ES-I3 (cell line): ENCODE data around the gene DMXL1.
"Not testable (repeated sequence)": the region's sequence is repeated elsewhere in the genome, so short reads cannot be mapped to it uniquely, and the experiment has no call there.

Source experiments
- H3K36me3 ChIP-seq: 2 replicates; pipeline ENCODE4 v1.6.1; 2013; ENCODE audit warnings: mild to moderate bottlenecking, low read length, control low read depth, moderate library complexity; ENCODE audit not compliant: insufficient read depth
- H3K4me1 ChIP-seq: 2 replicates; pipeline ENCODE4 v1.6.1; 2013; ENCODE audit warnings: mild to moderate bottlenecking, control low read depth, low read length; ENCODE audit not compliant: insufficient read depth
- H3K9ac ChIP-seq: 2 replicates; pipeline ENCODE4 v1.6.1; 2013; ENCODE audit warnings: low read depth, mild to moderate bottlenecking, low read length, moderate library complexity
- H3K9me3 ChIP-seq: 2 replicates; pipeline ENCODE4 v1.6.1; 2013; ENCODE audit warnings: mild to moderate bottlenecking, low read length, moderate library complexity; ENCODE audit not compliant: control insufficient read depth, insufficient read depth

Gene DMXL1

GRCh38 chr5:119177226-119177625 lies 106.3 kb downstream of the DMXL1 start:
- Histone ChIP-seq H3K36me3 (no peaks in the 10 kb centered on the region), H3K9me3 (no peaks in the 10 kb centered on the region), H3K4me1 (peaks cover 8% of the 10 kb centered on the region), H3K9ac (no peak overlapping the region)

- Histone ChIP-seq H3K9me3 (no peaks in the 10 kb centered on the region), H3K9ac (no peak overlapping the region), H3K4me1 (peaks cover 8% of the 10 kb centered on the region), H3K36me3 (no peaks in the 10 kb centered on the region; the same call in 1 of the 2 replicates)
These were observed 107.5 kb downstream of the DMXL1 start for GRCh38 chr5:119178435-119178834.

- no peaks in the 10 kb centered on the region for H3K9me3 ChIP-seq
- H3K9ac ChIP-seq, result no peak overlapping the region
- peaks cover 8% of the 10 kb centered on the region for H3K4me1 ChIP-seq
- no peaks in the 10 kb centered on the region; the same call in 1 of the 2 replicates for H3K36me3 ChIP-seq
These were observed 109.2 kb downstream of the DMXL1 start for GRCh38 chr5:119179857-119180641.

GRCh38 chr5:119185512-119185911 lies 114.6 kb downstream of the DMXL1 start:
- H3K4me1 ChIP-seq, H3K9ac ChIP-seq, H3K9me3 ChIP-seq, H3K36me3 ChIP-seq: not testable (repeated sequence)

GRCh38 chr5:119187776-119188529 lies 117.1 kb downstream of the DMXL1 start:
- Histone ChIP-seq H3K36me3 (no peaks in the 10 kb centered on the region; the same call in none of the 2 replicates), H3K9ac (no peak overlapping the region), H3K4me1 (no peaks in the 10 kb centered on the region; the same call in 1 of the 2 replicates), H3K9me3 (no peaks in the 10 kb centered on the region)

- Histone ChIP-seq H3K36me3 (no peaks in the 10 kb centered on the region; the same call in 1 of the 2 replicates), H3K4me1 (no peaks in the 10 kb centered on the region; the same call in 1 of the 2 replicates), H3K9me3 (no peaks in the 10 kb centered on the region), H3K9ac (no peak overlapping the region)
These were observed 119.7 kb downstream of the DMXL1 start for GRCh38 chr5:119190470-119191095.

- no peak overlapping the region for H3K9ac ChIP-seq
- no peaks in the 10 kb centered on the region for H3K9me3 ChIP-seq
- peaks cover 2% of the 10 kb centered on the region; the same call in 1 of the 2 replicates for H3K36me3 ChIP-seq
- H3K4me1 ChIP-seq, result no peaks in the 10 kb centered on the region; the same call in 1 of the 2 replicates
These were observed 121.1 kb downstream of the DMXL1 start for GRCh38 chr5:119191944-119192343.

GRCh38 chr5:119200795-119201194 lies 129.9 kb downstream of the DMXL1 start:
- Histone ChIP-seq H3K4me1 (no peaks in the 10 kb centered on the region), H3K9ac (no peak overlapping the region), H3K36me3 (peaks cover 16% of the 10 kb centered on the region), H3K9me3 (peaks cover 3% of the 10 kb centered on the region; the same call in 1 of the 2 replicates)

- H3K9ac ChIP-seq, result no peak overlapping the region
- H3K9me3 ChIP-seq, result 0 out of 2 replicates have a peak, but pooled peaks cover 3% of the 10 kb centered on the region
- no peaks in the 10 kb centered on the region for H3K4me1 ChIP-seq
- peaks cover 2% of the 10 kb centered on the region; the same call in 1 of the 2 replicates for H3K36me3 ChIP-seq
These were observed 136.2 kb downstream of the DMXL1 start for GRCh38 chr5:119207105-119207504.

- H3K9me3 ChIP-seq, result no peaks in the 10 kb centered on the region
- H3K36me3 ChIP-seq, result no peaks in the 10 kb centered on the region
- no peak overlapping the region for H3K9ac ChIP-seq
- no peaks in the 10 kb centered on the region for H3K4me1 ChIP-seq
These were observed 141.1 kb downstream of the DMXL1 start for GRCh38 chr5:119212026-119212425.

GRCh38 chr5:119212676-119213075 lies 141.8 kb downstream of the DMXL1 start:
- Histone ChIP-seq H3K4me1 (no peaks in the 10 kb centered on the region), H3K9ac (no peak overlapping the region), H3K9me3 (no peaks in the 10 kb centered on the region), H3K36me3 (no peaks in the 10 kb centered on the region)

- no peaks in the 10 kb centered on the region for H3K36me3 ChIP-seq
These were observed 146.3 kb downstream of the DMXL1 start for GRCh38 chr5:119217183-119217582.

GRCh38 chr5:119218830-119219782 lies 148.2 kb downstream of the DMXL1 start:
- no peak overlapping the region for H3K9ac ChIP-seq
- no peaks in the 10 kb centered on the region for H3K4me1 ChIP-seq
- H3K36me3 ChIP-seq, result no peaks in the 10 kb centered on the region; the same call in 1 of the 2 replicates
- H3K9me3 ChIP-seq, result no peaks in the 10 kb centered on the region

More at GRCh38 chr5:119217183-119217582, 146.3 kb downstream of the DMXL1 start:
- Histone ChIP-seq H3K4me1 (no peaks in the 10 kb centered on the region), H3K9me3 (no peaks in the 10 kb centered on the region), H3K9ac (no peak overlapping the region)
